Activated CD4-positive, alpha-beta memory T cell treated with anti-CD3 and anti-CD28 coated beads, Interleukin-2, amount 10 ng/mL, durations not matched to agents 7 days and 5 days (primary cell): ENCODE measurements around the gene PDE9A. TPM values are rescaled to one million over a fixed set of nuclear protein-coding genes. Genes with fewer than 3 reads are reported as not detected.

ENCODE experiments used
- CTCF ChIA-PET: fragments of 350-600 bp; sonication (Branson Sonifier 250); formaldehyde crosslinking; loops from one replicate; lab custom pipeline; 2021; ENCODE audit warnings: antibody characterized with exemption, inconsistent platforms; lab: Charles Lee
- POLR2A ChIA-PET: fragments of 350-600 bp; sonication (Branson Sonifier 250); formaldehyde crosslinking; loops from one replicate; lab custom pipeline; 2021; ENCODE audit warnings: antibody characterized with exemption; lab: Charles Lee
- DNase-seq: peaks from one replicate; pipeline ENCODE4 v3.0.0-alpha.2; 2020
- H3K27ac Mint-ChIP-seq: one replicate; pipeline ENCODE4 v1.8.0; 2021; ENCODE audit warnings: mild to moderate bottlenecking, mixed read lengths
- H3K27me3 Mint-ChIP-seq: one replicate; pipeline ENCODE4 v1.8.0; 2021; ENCODE audit warnings: mixed read lengths
- H3K36me3 Mint-ChIP-seq: one replicate; pipeline ENCODE4 v1.8.0; 2021; ENCODE audit warnings: low read depth, mixed read lengths
- H3K4me1 Mint-ChIP-seq: one replicate; pipeline ENCODE4 v1.8.0; 2021; ENCODE audit warnings: mixed read lengths
- H3K4me3 Mint-ChIP-seq: one replicate; pipeline ENCODE4 v1.8.0; 2021; ENCODE audit warnings: mild to moderate bottlenecking, mixed read lengths
- H3K9me3 Mint-ChIP-seq: one replicate; pipeline ENCODE4 v1.8.0; 2021; ENCODE audit warnings: mixed read lengths
- total RNA-seq, 2 experiments: library from RNA; stranded (reverse); gene quantifications; one replicate each; pipeline ENCODE4 v1.2.3, GENCODE V29; 2021

Gene PDE9A
- total RNA-seq, 2 experiments from 2014 or later, result 13.9 to 14.3 TPM

DNA sequence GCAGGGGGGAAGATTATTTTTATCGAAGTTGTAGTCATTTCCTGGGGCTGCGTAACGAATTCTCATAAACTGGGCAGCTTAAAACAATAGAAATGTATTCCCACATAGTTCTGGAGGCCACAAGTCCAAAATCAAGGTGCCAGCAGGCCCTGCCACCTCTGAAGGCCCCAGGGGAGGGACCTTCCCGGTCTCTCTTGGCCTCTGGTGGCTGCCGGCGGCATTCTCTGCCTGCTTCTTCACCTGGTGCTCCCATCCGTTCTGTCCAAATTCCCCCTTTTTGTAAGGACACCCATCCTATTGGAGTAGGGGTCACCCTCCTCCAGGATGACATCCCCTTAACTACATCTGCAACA, 92.8 kb downstream of the PDE9A start:
- peaks cover 26% of the 10 kb centered on the region for H3K4me1 Mint-ChIP-seq
- H3K4me3 Mint-ChIP-seq, result no peak overlapping the region
- peak overlapping the region; percentile 74 for H3K27ac Mint-ChIP-seq
- no peak for DNase-seq
- H3K27me3 Mint-ChIP-seq, result peaks cover 2% of the 10 kb centered on the region
- POLR2A ChIA-PET, result interaction anchor here (1.1 to 3.0 kb wide), 4 partner anchors 9 to 37 kb away, joined by 4 to 16 read pairs (median 12); no protein-coding TSS in a partner anchor
- no peaks in the 10 kb centered on the region for H3K9me3 Mint-ChIP-seq
- CTCF ChIA-PET, result interaction anchor here (1.1 kb wide), 1 partner anchor 11 kb away, joined by 3 read pairs; no protein-coding TSS in a partner anchor
- no peaks in the 10 kb centered on the region for H3K36me3 Mint-ChIP-seq

DNA sequence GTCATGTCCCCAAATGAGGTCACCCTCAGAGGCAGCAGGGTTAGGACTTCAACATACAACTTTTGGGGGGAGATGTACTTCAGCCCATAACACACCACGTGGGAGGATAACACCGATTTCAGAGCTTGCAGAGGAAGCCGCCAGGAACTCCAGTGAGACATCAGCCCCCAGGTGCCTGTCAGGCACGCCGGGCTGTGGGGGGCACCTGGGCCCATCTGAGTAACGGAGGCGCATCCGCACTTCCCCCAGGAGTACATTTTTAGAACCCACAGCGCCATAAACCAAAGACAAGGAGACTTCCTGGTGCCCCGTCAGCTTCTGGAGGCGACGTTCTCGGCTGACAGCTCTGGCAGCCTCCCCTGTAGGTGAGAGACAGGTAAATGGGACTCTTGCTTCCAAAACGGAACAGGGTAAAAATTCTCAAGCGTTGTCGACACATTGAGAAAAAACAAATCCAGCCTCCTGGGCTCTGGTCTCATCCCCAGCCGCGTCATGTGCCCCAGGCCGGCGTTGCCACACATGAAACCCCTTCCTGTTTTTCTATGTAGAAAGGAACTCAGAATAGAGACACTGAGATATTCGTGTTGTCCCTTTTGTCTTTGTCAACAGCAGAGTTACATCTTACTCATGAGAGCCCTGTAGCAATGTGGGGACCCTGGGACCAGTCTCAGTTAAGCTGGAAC, 93.3 kb downstream of the PDE9A start:
- Mint-ChIP-seq H3K36me3 (no peaks in the 10 kb centered on the region), H3K27ac (peak overlapping the region; percentile 74), H3K4me1 (peaks cover 26% of the 10 kb centered on the region), H3K4me3 (peak overlapping the region; percentile 1), H3K9me3 (no peaks in the 10 kb centered on the region), H3K27me3 (peaks cover under 1% of the 10 kb centered on the region)
- ChIA-PET POLR2A (interaction anchor here (1.4 to 3.0 kb wide), 4 partner anchors 9 to 37 kb away, joined by 4 to 16 read pairs (median 12); no protein-coding TSS in a partner anchor), CTCF (interaction anchor here (0.9 to 1.3 kb wide), 3 partner anchors 12 to 154 kb away, joined by 3 read pairs; no protein-coding TSS in a partner anchor)
- peak; percentile 61 for DNase-seq

DNA sequence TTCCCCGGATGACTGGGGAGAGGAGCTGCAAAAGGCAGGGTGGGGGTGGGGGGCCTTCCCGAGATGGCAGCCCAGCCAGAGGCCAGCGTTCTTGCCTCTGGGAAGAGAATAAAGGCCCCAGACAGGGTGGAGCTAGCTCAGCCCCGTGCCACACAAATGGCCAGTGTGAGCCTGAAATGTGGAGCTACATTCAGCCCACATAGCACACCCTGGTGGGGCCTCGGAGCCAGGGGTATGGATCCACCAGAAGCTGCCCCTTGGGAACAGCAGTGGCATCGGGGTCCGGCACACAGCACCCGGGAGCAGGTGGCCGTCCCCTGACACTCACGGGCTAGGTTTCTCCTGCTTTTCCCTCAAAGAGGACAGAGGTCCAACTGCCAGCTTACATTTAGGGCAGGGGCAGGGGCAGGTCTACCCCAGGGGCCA, 93.9 kb downstream of the PDE9A start:
- no peaks in the 10 kb centered on the region for H3K9me3 Mint-ChIP-seq
- H3K27me3 Mint-ChIP-seq, result no peaks in the 10 kb centered on the region
- DNase-seq, result no peak
- H3K27ac Mint-ChIP-seq, result peak overlapping the region; percentile 74
- H3K4me3 Mint-ChIP-seq, result peak overlapping the region; percentile 1
- no peaks in the 10 kb centered on the region for H3K36me3 Mint-ChIP-seq
- CTCF ChIA-PET, result interaction anchor here (0.9 to 1.3 kb wide), 2 partner anchors 31 to 154 kb away, joined by 3 read pairs; no protein-coding TSS in a partner anchor
- POLR2A ChIA-PET, result interaction anchor here (1.4 to 3.0 kb wide), 4 partner anchors 10 to 36 kb away, joined by 4 to 16 read pairs (median 12); no protein-coding TSS in a partner anchor
- H3K4me1 Mint-ChIP-seq, result peaks cover 26% of the 10 kb centered on the region

DNA sequence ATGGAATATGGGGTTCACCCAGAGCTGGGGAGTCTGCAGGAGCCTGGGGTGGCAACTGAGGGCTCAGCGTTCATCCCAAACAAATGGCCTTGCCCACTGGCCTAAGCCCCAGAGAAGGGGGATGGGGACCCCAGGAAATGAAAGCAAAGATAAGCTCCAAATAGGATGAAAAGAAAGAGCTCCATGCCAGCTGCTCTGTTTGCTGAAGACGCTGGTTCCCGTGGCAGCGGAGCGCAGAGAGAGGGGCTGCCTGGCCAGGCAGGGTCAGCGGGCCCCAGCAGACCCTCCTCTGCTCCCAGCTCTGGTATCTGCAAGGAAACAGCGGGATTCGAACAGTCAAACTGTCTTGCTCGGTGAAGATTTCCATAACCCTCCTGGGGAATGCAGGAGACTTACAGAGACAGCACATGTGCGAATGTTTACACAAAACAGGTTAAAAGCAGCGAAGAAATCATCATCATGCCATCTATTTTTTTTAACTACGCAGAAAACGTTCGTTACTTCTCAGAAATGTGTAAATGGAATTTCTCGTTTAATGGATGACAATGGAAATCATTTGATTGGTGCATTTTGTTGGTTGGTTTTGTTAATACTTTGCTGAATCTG, 94.4 kb downstream of the PDE9A start:
- POLR2A ChIA-PET, result interaction anchor here (1.4 to 3.0 kb wide), 4 partner anchors 10 to 36 kb away, joined by 4 to 16 read pairs (median 12); no protein-coding TSS in a partner anchor
- Mint-ChIP-seq H3K9me3 (no peaks in the 10 kb centered on the region), H3K27me3 (no peaks in the 10 kb centered on the region), H3K4me3 (no peak overlapping the region), H3K36me3 (no peaks in the 10 kb centered on the region), H3K4me1 (peaks cover 26% of the 10 kb centered on the region), H3K27ac (peak overlapping the region; percentile 74)
- DNase-seq, result no peak
- CTCF ChIA-PET, result interaction anchor here (0.9 to 1.3 kb wide), 2 partner anchors 31 to 155 kb away, joined by 3 read pairs; no protein-coding TSS in a partner anchor

DNA sequence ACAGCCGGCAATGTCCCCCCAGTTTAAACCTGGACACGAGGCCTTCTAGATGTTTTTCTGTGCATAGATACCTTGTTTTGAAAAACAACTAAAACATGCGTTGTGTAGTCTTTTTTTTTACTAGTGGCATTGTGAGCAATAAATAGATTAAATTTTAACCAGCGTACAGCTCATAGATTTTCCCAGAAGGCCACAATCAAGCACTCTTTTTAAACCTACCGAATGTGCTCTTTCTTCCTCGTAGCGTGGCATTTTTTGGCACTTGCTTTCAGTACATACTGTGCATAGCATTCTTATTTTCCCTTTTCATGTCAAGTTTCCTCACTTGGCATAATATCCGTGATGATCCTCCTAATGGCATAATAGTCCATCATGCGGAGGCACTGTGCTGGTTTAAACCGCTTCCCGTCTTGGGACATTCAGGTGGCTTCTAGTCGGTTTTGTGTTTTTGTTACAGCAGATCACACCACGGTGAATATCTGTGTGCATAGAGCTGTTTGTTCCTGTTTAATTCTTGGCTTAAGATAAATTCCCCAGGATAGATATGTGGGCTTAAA, 95.3 kb downstream of the PDE9A start:
- H3K4me3 Mint-ChIP-seq, result no peak overlapping the region
- no peak for DNase-seq
- H3K36me3 Mint-ChIP-seq, result no peaks in the 10 kb centered on the region
- CTCF ChIA-PET, result no interaction called here
- POLR2A ChIA-PET, result interaction anchor here (3.0 kb wide), 1 partner anchor 11 kb away, joined by 16 read pairs; no protein-coding TSS in a partner anchor
- no peaks in the 10 kb centered on the region for H3K9me3 Mint-ChIP-seq
- H3K27me3 Mint-ChIP-seq, result no peaks in the 10 kb centered on the region
- H3K4me1 Mint-ChIP-seq, result peaks cover 26% of the 10 kb centered on the region
- peak overlapping the region; percentile 10 for H3K27ac Mint-ChIP-seq

DNA sequence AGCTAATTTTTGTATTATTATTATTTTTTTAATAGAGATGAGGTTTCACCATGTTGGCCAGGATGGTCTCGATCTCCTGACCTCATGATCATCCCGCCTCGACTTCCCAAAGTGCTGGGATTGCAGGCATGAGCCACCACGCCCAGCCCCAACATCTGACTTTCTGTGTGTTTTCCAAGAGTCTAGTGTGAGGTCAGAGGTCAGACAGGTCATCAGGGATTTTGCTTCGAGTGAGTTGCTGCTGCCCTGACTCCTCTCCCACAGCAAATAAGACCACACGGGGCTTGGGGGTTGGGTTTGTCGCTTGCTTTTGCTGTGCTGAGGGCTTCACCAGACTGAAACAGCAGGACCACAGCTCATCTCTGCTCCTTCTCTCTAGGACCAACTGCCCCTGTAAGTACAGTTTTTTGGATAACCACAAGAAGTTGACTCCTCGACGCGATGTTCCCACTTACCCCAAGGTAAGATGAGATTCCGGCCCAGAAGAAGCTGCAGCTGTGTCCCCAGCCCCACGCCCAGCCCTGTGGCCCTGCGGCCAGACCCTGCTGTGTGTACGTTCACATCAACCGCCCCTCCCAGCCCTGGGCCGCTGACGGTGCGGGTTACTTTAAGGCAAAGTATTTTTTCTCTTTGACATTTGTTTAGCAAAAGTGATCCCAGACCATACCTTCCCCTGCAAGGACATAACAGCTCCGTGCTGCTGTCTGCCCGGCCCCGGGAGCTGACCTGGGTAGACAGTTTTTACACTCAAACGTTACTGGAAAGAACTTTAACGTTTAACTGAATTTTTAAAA, 97.5 kb downstream of the PDE9A start:
- CTCF ChIA-PET, result interaction anchor here (0.7 kb wide), 1 partner anchor 44 kb away, joined by 3 read pairs; no protein-coding TSS in a partner anchor
- no peak for DNase-seq
- Mint-ChIP-seq H3K36me3 (no peaks in the 10 kb centered on the region), H3K27ac (no peak overlapping the region), H3K9me3 (no peaks in the 10 kb centered on the region), H3K27me3 (no peaks in the 10 kb centered on the region), H3K4me3 (no peak overlapping the region), H3K4me1 (peaks cover 24% of the 10 kb centered on the region)
- POLR2A ChIA-PET, result no interaction called here

DNA sequence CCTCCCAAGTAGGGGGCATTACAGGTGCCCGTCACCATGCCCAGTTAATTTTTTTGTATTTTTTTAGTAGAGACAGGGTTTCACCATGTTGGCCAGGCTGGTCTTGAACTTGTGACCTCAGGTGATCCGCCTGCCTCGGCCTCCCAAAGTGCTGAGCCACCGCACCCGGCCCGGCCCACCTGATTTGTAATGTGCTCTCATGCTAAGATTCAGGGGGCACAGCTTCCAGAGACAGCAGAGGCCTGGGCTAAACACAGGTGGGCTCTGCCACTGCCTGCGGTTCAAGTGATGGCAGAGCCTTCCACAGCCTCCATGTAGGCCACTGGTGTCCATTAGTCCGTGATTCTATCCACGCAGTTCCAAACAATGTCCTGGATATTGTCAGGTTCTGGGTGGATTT, 98.4 kb downstream of the PDE9A start:
- CTCF ChIA-PET, result no interaction called here
- H3K4me3 Mint-ChIP-seq, result no peak overlapping the region

DNA sequence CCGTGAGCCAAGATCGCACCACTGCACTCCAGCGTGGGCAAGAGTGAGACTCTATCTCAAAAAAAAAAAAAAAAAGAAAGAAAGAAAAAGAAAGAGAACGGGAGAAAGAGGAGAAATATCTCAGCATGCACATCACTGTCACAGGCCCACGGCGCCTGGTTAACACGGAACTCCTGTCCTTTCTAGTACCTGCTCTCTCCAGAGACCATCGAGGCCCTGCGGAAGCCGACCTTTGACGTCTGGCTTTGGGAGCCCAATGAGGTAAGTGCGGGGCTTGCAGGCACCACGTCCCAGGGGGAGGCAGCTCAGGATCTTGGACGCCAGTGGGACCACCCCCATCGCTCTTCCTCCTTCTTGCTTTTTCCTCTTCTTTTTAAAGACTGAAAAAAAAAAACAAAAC, 100.4 kb downstream of the PDE9A start:
- DNase-seq, result no peak
- no peaks in the 10 kb centered on the region for H3K36me3 Mint-ChIP-seq
- no peak overlapping the region for H3K4me3 Mint-ChIP-seq
- CTCF ChIA-PET, result no interaction called here
- no peaks in the 10 kb centered on the region for H3K4me1 Mint-ChIP-seq
- no peaks in the 10 kb centered on the region for H3K9me3 Mint-ChIP-seq
- no peaks in the 10 kb centered on the region for H3K27me3 Mint-ChIP-seq
- POLR2A ChIA-PET, result no interaction called here
- no peak overlapping the region for H3K27ac Mint-ChIP-seq

More for the DNA sequence above, 98.4 kb downstream of the PDE9A start:
- DNase-seq, result no peak
- POLR2A ChIA-PET, result no interaction called here
- no peak overlapping the region for H3K27ac Mint-ChIP-seq
- peaks cover 15% of the 10 kb centered on the region for H3K4me1 Mint-ChIP-seq
- H3K36me3 Mint-ChIP-seq, result no peaks in the 10 kb centered on the region
- H3K27me3 Mint-ChIP-seq, result no peaks in the 10 kb centered on the region
- H3K9me3 Mint-ChIP-seq, result no peaks in the 10 kb centered on the region

DNA sequence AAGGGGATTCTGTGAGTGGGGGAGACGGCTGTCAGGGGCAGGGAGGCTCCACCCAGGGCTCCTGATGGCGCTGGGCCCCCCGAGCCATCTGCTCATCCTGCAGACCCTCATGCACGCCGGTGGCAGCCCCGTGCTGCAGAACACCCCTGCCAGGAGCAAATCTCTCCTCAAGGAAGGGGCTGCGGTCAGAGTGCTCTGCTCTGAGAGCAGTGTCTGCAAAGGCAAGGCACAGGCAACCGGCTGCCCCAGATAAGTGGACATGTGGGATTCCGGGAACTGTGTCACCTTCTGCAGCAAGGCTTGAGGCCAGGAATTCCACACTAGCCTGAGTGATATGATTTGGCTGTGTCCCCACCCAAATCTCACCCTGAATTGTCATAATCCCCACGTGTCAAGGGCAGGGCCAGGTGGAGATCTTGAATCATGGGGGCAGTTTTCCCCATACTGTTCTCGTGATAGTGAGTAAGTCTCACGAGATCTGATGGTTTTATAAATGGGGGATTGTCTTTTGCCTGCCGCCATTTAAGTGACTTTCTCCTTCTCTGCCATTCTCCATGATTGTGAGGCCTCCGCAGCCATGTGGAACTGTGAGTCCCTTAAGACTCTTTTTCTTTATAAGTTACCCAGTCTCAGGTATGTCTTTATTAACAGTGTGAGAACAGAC, 101.0 kb downstream of the PDE9A start:
- no peaks in the 10 kb centered on the region for H3K9me3 Mint-ChIP-seq
- H3K4me1 Mint-ChIP-seq, result no peaks in the 10 kb centered on the region
- H3K36me3 Mint-ChIP-seq, result no peaks in the 10 kb centered on the region
- no peak overlapping the region for H3K27ac Mint-ChIP-seq
- ChIA-PET POLR2A (no interaction called here), CTCF (no interaction called here)
- no peak for DNase-seq
- no peak overlapping the region for H3K4me3 Mint-ChIP-seq
- no peaks in the 10 kb centered on the region for H3K27me3 Mint-ChIP-seq

DNA sequence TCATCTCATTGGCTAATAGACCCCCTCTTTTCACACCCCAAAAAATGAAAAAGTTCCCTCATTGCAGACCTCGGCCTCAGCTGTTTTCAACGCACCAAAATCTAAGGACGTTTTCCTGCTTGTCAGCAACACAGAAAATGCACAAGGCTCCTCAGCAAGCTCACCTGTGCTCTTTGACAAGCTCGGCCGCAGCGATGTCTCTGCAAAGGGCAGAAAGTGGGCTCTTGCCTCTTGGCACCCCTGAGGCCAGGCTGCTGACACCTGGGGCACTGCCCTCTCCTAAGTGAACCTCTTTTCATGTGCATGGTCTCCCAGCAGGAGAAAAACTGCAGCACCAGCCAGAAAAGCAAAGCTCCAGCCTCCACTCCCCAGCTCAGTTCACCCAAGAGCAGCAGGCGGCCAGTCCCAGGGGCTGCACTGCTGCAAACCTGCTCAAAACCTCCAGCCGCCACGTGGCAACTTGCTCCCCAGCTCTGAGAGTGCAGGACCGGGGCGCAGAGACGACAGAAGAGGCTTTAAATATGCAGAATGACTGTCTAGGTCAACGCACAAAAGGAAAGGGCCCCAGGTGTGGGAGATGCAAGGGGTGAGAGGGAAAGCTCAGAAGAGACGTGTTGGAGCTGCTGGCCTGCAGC, 101.7 kb downstream of the PDE9A start:
- no peak overlapping the region for H3K27ac Mint-ChIP-seq
- no peaks in the 10 kb centered on the region for H3K9me3 Mint-ChIP-seq
- H3K36me3 Mint-ChIP-seq, result no peaks in the 10 kb centered on the region
- H3K27me3 Mint-ChIP-seq, result no peaks in the 10 kb centered on the region
- ChIA-PET CTCF (no interaction called here), POLR2A (no interaction called here)
- no peaks in the 10 kb centered on the region for H3K4me1 Mint-ChIP-seq
- H3K4me3 Mint-ChIP-seq, result no peak overlapping the region
- DNase-seq, result no peak

DNA sequence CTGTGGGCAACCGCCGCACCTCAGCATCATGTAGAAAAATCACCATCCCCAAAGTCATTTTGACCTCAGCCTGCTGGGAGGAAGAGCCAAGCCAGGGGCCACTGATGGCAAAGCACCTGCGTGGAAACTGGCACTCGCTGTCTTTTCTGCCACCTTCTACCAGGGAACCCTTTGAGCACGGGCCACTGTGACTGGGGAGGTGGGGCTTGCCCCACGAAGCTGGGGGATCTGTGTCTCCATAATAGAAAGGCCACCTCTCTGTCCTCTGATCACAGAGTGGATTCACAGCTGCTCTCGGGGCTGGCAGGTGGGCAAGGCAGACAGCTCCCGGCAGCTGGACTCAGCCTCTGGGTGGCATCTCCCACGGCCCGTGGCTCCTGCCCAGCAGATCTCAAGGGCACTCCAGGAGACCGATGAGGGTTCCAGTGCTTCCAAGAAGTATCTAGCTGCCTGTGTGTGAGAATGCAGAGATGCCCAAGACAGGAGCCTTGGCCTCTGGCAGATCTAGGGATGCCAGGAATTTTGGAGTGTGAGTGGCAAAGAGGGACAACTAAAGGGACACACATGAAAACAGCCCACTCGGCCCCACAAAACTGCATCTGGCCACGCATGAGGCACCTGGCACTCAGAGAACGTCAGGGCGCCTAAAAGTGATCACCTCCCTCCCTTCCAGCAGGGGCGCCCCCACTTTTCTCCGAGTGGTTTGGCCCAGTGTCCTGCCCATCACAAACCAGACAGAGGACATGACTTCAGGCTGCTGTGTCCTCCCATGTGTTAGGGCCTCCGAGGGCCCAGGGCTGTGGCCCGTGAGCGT, 102.6 kb downstream of the PDE9A start:
- Mint-ChIP-seq H3K9me3 (no peaks in the 10 kb centered on the region), H3K27me3 (no peaks in the 10 kb centered on the region), H3K27ac (no peak overlapping the region), H3K4me3 (no peak overlapping the region), H3K4me1 (no peaks in the 10 kb centered on the region), H3K36me3 (no peaks in the 10 kb centered on the region)
- ChIA-PET CTCF (no interaction called here), POLR2A (no interaction called here)
- DNase-seq, result no peak
